ENCODE data around the gene CC2D2B.
"Not testable (repeated sequence)": the region's sequence is repeated elsewhere in the genome, so short reads cannot be mapped to it uniquely, and the experiment has no call there.

Gene CC2D2B

GRCh38 chr10:96022739-96023138 lies 115.0 kb downstream of the CC2D2B start:
- DNase-seq = no peak

GRCh38 chr10:96023168-96023567 lies 115.4 kb downstream of the CC2D2B start:
- DNase-seq = no peak

DNA sequence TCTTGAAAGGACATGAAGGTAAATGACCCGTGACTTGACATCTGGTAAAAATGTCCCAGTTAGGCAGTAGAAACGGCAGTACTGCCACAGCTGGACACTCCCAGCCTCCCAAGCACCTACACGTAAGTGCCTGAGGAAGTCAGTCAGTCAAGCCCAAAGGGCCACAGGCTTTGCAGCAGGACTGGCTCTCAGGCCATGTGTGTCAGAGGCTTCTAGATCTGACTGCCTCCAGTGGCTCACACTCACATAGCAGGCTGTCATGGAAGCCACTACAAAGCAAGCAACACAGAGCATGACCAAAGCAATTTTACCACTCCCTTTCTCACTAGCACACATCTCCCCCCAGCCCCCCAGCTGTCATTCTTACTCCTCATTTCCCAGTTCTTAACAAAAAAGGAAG lies 117.8 kb downstream of the CC2D2B start:
- DNase-seq = no peak

DNA sequence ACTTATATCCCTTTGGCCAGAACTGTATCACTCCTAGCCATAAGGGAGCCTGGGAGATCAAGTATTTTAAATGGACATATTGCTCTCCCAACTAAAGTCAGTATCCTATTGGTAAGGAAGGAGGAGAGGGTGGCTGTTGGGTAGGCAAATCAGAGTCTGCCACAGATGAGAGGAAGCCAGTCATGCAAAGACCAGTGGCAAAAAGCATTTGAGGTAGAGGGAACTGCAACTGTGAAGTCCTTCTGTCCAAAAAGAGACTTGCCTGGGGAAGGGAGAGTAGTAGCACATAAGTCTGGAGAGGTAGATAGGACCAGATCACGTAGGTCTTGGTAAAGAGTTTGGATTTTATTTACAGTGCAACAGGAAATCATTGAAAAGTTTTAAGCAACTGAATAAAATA lies 126.8 kb downstream of the CC2D2B start:
- no peak for DNase-seq

GRCh38 chr10:96038476-96039387 lies 131.0 kb downstream of the CC2D2B start:
- no peak for DNase-seq

GRCh38 chr10:96041146-96041545 lies 133.4 kb downstream of the CC2D2B start:
- DNase-seq = no peak

GRCh38 chr10:96043033-96043892 lies 135.5 kb downstream of the CC2D2B start, which contains the start of gene CCNJ:
TSS of gene CCNJ (plus strand) at chr10:96043583. CDS start at chr10:96044394, 811 bp downstream.
- DNase-seq = peak; percentile 80

DNA sequence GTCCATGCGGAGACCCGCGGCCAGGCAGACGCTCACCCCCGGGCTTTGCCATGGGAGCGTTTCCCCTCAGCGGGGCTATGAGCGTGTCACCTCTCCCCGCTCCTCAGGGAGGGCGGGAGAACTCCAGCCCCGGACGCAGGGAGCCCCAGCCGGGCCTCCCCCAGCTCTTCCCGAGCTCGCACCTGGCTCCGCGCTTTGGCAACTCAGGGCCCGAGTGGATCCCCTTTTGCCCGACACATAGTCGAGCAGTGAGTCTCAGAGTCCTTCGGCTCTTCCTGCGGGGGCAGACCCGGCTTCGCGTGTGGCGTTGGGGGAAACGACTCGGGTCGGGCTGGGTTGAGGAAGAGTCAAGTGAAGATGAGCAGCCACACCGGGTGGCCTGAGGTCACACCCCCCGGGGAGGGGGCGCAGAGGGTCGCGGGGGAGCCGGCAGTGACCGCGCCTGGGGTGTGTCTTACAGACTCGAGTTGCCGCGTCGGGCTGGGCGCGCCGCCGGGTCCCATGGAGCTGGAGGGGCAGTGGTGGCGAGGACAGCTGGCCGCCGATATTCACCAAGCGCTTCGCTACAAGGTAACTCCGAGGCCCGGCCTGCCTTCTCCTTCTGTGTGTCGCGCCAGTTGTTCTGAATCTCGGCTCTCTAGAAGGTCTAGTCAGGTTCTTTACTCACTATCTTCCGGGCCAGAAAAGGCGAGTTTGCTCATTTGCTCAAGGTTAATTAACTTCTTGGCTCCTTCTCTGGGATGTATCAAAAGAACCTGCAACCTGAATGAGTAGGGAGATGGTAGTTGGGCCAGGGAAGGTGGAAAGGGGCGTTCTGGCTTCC lies 136.3 kb downstream of the CC2D2B start:
- peak; percentile 43 for DNase-seq

DNA sequence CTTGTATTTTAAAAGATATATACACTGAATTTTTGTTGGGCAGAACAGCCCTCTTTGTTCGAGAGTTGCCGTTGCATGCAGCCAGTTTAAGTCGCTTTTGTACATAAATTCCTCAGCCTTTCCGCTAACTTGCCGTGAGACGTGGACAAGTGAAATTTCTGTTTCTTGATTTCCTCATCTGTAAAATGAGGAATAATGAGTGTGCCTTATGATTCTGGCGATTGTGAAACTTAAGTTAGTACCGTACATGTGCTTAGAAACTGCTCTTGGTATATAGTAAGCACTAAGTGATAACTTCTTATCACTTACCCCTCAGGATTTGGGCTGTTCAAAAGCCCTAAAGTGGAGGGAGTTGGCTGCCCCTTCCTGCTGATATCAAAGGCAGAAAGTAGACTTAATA lies 137.0 kb downstream of the CC2D2B start:
- no peak for DNase-seq

- no peak for DNase-seq
Observed at GRCh38 chr10:96046546-96046945, 138.8 kb downstream of the CC2D2B start.

DNA sequence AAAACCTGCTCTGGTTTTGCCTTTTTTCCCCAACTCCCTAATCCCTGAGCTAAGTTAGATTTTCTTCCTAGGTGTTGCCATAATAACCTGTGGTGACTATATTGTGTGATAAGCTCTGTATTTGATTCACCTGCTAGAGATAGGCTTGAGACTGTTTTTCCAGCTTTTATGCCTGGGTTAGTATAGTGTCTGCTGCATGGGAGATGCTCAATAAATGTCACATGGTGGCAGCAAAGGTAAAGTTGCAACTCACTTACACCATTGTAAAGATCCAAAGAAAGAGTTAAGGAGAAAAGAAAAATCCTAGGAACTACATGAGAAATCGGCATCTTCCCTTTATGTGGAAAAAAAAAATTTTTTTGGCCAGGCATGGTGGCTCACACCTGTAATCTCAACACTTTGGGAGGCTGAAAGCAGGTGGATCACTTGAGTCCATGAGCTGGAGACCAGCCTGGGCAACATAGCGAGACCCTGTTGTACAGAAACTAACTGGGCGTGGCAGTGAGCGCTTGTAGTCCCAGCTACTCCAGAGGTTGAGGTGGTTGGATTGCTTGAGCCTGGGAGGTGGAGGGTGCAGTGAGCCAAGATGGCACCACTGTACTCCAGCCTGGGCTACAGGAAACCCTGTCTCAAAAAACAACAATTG lies 139.4 kb downstream of the CC2D2B start:
- DNase-seq = no peak

GRCh38 chr10:96047925-96048324 lies 140.2 kb downstream of the CC2D2B start:
- not testable (repeated sequence) for DNase-seq

DNA sequence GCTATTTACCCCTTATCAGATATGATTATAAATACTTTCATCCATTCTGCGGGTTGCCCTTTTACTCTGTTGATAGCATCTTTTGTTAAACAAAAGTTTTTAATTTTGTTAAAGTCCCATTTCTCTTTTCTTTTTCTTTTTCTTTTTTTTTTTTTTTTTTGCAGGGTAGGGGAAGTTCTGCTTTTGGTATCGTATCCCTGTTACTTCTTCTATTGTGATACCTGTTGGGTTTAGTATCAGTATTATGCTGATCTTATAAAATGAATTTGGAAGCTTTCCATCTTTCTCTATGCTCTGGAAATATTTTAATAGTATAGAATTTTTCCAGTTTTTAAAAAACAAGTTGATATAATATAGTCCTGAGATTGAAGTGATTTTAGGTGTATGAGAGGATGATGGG lies 141.6 kb downstream of the CC2D2B start:
- DNase-seq = no peak

GRCh38 chr10:96053985-96054384 lies 146.2 kb downstream of the CC2D2B start:
- DNase-seq = no peak

DNA sequence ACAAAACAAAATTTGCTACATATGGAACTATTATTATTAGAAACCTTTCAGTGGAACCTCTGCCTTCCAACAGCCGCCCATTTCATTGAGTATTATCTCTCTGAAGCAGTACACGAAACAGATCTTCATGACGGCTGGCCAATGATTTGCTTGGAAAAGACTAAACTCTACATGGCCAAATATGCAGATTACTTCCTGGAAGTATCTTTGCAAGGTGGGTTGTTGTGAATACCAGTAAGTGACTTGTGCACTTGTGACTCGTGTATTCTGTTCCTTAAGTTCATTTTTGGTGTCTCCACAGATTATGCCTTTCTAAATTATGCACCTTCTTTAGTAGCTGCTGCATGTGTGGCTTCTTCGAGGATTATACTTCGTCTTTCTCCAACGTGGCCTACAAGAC lies 149.0 kb downstream of the CC2D2B start:
- DNase-seq = no peak

DNA sequence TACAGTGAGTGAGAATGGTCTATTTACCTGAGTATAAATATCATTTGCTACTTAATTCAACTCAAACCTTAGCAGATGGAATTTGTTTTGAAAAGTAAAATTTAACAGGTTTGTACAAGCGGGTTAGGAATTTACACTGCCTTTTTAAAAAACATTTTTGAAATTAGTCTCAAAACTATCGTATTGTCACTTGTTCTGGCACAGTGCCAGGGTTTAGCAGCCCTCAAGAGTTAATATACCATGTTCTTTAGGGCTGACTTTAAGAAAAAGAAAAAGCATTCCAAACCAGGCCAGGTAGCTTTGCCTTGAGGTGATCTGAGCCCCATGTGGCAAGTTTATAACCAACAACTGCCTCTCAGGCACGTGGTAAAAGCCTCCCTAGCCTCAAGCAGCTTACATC lies 153.5 kb downstream of the CC2D2B start:
- no peak for DNase-seq

GRCh38 chr10:96072674-96073073 lies 164.9 kb downstream of the CC2D2B start:
- DNase-seq = no peak

GRCh38 chr10:96073722-96074121 lies 165.9 kb downstream of the CC2D2B start:
- no peak for DNase-seq

DNA sequence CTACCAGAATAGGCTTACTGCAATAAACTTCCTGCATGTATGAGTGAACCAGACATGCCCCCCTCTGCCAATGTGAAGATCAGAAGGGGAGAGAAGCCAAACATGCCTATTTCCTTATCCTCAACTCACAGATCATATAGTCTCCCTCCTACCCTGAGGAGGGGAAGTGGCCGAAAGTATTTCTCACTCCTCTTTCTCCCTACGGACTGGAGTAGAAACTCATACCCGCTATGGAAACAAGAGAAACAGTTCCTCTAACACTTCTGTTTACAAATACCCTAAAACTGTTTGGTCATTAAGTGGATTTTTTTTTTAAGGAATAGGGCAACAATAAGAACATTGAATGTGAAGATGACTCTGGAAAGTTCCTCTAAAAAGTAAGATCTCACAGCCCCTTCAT lies 167.0 kb downstream of the CC2D2B start:
- no peak for DNase-seq

- DNase-seq = no peak
Observed at GRCh38 chr10:96075977-96076376, 168.2 kb downstream of the CC2D2B start.

DNA sequence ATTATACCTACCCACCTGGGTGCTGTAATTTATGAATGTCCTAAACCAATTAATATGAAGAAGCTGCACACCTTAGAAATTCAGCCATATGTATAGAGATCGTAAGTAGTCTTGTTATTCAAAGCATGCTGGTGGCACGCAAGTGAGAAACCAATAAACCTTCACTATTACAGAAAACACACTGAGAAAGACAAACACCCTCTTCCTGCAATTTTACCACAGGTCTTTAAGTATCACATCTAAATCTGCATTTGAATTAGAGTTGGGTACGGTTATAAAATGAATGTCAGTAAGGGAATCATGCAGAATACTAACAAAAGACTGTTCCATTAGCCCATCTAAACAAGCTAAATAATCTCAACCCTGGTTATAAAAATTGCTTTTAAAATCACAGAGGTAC lies 169.4 kb downstream of the CC2D2B start:
- no peak for DNase-seq

DNA sequence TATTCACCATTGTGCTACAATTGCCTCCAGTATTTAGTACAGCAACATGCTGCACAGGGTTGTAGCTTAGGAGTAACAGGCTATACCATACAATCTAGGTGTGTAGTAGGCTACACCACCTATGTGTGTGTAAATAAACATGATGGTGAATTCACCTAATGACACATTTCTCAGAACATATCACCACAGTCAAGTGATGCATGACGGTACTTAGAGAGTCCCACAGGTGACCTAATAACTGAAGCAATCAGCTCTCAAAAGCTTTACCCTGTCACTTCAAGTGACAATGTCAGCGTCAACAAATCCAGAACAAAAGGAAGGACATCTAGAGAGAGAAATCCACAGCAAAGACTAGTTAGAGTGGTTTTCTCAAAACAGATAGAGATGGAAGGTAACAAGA lies 174.4 kb downstream of the CC2D2B start:
- no peak for DNase-seq

Data from stimulated activated CD4-positive, alpha-beta T cell treated with anti-CD3 and anti-CD28 coated beads, Interleukin-12 subunit alpha, Interleukin-12 subunit beta, amount 100 ng/mL, for 4 hours (primary cell).